C4-2B (cell line): ENCODE results near the gene GLI3.

Experiments used
- ZFX ChIP-seq: fragments of 450-650 bp; IDR thresholded peaks from 2 replicates; pipeline ENCODE4 v1.6.1; 2017
- TF ChIP-seq, protein P1 (sequence below): fragments of 450-650 bp; conservative IDR thresholded peaks from 2 replicates; pipeline ENCODE4 v1.5.1; 2017; ENCODE audit warnings: mild to moderate bottlenecking

DNA sequence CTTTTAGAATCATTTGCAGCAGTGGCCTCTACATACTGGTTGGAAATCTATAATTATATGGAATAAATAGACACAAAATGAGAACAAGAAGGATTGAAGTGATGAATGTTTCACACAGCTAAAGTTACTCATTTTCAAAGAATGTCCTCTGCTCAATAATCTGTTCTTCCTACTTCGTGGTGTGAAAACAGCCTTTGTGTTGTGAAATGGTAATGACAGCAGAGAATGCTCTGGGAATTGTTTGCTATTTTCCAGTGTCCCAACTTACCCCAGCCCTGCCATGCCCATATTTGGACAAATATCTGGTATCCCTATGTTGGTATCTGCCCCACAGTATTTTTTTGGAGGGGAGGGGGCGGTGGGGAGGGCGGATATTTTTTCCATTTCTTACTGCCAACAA is 130.4 kb downstream of the GLI3 start:
- TF ChIP-seq, protein P1, sequence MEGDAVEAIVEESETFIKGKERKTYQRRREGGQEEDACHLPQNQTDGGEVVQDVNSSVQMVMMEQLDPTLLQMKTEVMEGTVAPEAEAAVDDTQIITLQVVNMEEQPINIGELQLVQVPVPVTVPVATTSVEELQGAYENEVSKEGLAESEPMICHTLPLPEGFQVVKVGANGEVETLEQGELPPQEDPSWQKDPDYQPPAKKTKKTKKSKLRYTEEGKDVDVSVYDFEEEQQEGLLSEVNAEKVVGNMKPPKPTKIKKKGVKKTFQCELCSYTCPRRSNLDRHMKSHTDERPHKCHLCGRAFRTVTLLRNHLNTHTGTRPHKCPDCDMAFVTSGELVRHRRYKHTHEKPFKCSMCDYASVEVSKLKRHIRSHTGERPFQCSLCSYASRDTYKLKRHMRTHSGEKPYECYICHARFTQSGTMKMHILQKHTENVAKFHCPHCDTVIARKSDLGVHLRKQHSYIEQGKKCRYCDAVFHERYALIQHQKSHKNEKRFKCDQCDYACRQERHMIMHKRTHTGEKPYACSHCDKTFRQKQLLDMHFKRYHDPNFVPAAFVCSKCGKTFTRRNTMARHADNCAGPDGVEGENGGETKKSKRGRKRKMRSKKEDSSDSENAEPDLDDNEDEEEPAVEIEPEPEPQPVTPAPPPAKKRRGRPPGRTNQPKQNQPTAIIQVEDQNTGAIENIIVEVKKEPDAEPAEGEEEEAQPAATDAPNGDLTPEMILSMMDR = no peak
- no peak for TF ChIP-seq ZFX
